NCI-H226 (cell line): ENCODE data around the gene CCSER1.
"Not testable (repeated sequence)": the region's sequence is repeated elsewhere in the genome, so short reads cannot be mapped to it uniquely, and the experiment has no call there.

Source experiments
- DNase-seq: peaks from one replicate; pipeline ENCODE4 v3.0.0-alpha.2; 2015

The CCSER1 gene

DNA sequence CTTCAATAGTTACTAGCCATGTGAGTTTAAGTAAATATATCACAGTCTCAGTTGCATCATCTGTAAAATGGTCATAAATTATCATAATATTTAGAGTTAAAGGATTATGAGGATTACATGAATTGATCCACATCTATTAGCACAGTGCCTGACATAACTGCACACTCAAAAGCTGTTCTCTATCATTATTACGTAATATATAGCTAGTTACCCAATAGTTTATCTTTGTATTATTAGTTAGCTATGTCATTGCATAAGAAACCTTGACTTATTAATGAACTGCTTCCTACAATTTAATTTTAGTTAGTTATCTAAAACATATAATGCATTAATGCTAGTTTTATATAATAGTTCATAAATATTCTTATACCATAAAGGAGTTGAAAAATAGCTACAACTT, 1099.7 kb downstream of the CCSER1 start:
- no peak for DNase-seq

DNA sequence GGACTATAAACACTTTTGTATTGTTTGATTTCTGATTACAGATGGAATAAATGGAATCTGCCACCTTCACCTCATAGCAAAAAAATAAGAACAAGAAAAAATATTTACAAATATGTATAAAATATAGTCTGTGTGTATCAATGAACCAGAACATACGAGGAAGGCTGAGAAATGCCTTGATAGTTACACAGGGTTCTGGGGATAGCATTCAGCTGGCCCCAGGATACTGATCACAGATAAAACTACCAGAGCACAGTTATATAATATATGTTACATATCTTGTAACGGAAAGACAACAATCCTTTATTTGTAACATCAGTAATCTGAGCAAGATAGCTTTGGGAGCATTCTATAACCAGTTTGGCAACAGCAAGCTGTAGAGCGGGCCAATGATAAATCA, 1101.5 kb downstream of the CCSER1 start:
- no peak for DNase-seq

GRCh38 chr4:91233164-91233563, 1106.0 kb downstream of the CCSER1 start:
- DNase-seq: no peak

- DNase-seq: peak; percentile 96
These were observed 1115.9 kb downstream of the CCSER1 start for GRCh38 chr4:91243132-91243531.

- DNase-seq: no peak
These were observed 1128.8 kb downstream of the CCSER1 start for GRCh38 chr4:91256043-91256442.

DNA sequence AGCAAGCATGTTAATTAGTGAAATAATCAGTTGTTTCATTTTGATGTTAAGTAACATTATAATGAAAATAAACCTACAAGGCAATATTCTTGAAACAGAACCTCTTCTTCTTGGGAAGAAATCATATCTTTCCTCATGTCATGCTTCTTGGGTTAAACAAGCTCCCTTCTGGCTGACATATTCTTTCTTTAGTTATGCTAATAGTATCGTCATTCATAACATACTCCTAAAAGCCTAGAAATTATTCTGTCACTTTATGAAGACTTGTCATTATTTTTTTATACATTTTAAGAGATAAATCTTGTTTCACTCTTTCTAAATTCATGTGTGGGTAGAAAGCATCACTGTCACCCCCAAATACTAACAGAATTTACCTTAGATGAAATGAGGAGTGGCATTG, 1129.6 kb downstream of the CCSER1 start:
- no peak for DNase-seq

GRCh38 chr4:91257721-91258120, 1130.5 kb downstream of the CCSER1 start:
- no peak for DNase-seq

DNA sequence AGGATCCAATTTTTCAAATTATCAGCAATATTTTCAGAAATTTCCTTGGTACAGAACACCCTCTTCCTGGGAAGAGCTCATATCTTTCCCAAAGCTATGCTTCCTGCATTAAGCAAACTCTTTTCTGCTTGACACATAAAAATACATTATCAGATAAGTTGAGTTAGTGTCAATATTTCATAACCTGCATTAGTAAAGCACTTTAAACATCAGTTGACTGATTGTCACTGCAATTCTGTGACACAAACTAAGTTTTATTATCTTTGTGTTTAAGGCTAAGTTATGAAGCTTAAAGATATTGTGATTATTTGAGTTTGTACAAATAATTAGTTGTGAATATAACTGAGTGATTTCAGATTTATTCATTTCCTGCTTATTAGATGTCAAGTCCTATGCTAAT, 1131.1 kb downstream of the CCSER1 start:
- DNase-seq: no peak

GRCh38 chr4:91267543-91267942, 1140.3 kb downstream of the CCSER1 start:
- DNase-seq: peak; percentile 46

GRCh38 chr4:91268481-91268880, 1141.3 kb downstream of the CCSER1 start:
- not testable (repeated sequence) for DNase-seq

- DNase-seq: no peak
These were observed 1141.7 kb downstream of the CCSER1 start for GRCh38 chr4:91268913-91269312.

DNA sequence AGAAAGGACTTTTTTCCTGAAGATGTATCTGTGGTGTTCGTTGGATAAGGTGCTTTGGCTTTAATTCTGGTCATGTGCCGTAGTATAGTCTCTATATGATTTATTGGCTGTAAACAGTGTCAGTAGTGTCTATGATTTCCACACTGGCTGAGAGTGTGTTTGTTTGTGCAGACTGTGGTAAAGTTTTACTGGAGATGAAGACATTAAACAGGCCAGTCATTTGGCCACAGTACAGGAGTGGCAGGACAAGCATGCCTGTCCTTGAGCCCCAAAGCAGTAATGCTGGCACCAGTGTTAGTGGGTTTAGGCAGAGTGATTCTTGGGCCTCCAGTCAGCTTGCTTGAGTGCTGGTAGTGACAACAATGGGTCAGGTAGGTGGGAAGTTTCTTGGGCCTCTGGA, 1152.7 kb downstream of the CCSER1 start:
- no peak for DNase-seq

GRCh38 chr4:91280551-91281290, 1153.5 kb downstream of the CCSER1 start:
- DNase-seq: no peak

DNA sequence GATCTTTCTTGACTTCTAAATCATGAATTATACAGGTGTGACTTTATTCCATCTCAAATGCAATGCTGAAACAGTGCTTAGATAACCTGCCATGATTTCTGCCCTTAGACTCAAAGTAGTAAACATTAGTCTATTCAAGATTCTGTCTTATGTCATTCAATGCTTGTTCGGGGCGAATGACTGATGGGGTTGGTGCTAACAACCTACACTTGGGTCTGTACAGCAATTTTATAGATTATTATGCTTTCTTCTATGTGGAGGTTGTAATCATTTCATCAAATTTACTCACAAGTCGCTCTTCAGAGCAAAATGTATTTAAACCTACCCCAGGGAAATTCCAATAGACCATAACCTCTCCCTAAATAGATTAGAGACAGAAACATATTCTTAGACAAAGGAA, 1155.0 kb downstream of the CCSER1 start:
- DNase-seq: no peak

- DNase-seq: no peak
These were observed 1156.6 kb downstream of the CCSER1 start for GRCh38 chr4:91283726-91284230.

DNA sequence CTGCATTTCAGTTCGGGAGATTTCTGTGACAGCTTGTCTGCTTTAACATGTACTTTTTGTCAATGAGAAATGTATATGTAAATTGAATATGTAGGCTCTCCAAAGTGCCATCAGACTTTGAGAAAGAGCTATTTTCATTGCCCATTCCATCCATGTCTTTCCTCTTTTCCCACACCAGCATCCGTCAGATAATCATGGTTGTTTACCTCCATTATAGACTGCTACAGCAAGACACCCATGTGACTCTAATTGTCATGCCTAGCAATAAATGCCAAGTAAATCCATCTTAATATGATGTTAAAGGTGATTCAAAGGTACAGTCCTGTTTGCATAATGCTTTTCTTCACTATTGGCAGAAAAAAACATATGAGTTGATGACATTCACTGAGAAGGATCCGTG, 1157.3 kb downstream of the CCSER1 start:
- no peak for DNase-seq

DNA sequence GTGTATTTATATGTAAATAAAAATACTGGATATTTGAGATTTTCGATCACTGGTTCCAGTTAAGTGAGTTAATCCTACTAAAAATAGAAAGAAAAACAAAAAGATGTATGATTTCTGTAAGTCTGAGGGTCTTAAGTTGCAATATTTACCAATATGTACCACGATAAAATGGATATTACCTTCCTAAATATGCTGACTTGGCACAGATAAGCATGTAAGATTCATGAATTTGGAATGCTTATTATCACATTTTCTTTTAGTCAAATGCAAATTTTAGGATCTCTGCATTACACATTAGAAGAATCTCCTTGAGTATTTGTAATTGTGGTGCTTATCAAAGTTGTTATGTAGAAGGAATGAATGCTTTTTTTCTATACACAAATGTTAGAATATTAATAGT, 1158.3 kb downstream of the CCSER1 start:
- no peak for DNase-seq

DNA sequence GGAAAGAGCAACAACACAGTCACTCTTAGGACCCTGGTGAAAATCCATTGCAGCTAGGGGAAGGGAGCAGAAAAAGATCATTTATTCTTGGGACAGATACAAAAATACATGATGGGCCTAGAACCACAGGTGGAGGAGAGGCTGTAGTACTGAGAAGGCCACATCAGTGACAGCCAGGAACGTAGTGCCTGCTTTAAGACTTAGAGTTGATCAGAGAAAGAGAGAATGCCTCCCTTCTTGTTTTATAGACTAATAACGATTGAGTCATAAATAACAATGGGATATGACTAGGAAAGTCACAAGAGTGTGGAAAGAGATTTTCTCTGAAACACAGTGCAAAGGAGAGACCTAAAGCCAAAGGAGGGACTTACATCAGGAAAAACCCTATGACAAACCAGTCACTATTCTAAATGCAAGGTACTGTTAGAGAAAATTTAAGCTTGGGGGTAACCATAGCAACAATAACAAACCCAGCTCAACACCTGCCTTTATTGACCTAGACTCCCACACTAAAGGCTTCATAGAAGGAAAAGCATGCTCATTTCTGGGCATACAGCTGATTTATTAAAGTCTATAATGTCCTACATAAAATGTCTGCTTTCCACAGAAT, 1161.6 kb downstream of the CCSER1 start:
- no peak for DNase-seq

DNA sequence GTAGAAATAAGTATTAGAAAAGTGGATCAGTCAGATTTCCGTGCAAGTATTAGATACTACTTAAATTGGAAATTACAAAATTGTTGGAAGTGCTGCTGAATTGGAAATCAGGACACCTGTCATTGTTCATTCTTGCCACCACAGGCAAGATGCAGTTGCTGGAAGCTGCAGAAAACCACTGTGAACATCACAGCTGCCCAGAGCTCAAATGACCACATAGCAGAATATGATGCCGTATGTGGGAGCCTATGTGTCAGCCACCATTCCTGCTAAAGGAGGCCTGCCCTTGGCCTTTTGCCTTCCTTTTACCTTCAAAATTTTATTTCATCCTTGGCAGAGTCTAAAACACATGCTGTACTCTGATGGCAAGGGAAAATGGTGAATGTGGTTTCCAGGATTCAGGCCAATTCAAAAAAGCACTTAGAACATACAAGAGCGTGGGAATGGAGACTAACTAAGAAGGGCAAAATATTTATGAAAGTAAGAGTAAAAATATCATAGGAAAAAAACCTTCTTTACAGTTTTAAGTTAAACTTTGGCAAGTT, 1171.0 kb downstream of the CCSER1 start:
- no peak for DNase-seq

- no peak for DNase-seq
These were observed 1171.6 kb downstream of the CCSER1 start for GRCh38 chr4:91298824-91299223.

DNA sequence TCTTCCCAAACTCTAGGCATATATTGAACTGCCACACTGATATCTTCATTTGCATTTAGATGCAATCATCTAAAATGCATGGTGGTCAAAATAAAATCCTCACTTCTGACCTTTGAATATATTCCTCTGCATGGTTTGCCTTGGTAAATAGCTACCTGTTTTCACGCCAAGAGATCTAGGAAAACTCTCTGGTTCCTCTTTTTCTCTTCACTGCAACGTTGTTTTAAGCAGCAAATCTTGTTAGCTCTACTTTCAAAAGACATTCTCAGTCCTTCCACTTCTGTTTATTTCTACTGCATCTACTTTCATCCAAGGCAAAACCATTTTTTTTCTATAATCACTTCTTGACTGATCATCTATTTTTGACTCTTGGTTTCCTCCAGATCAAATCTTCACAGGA, 1174.9 kb downstream of the CCSER1 start:
- no peak for DNase-seq

GRCh38 chr4:91304292-91304691, 1177.1 kb downstream of the CCSER1 start:
- DNase-seq: no peak

GRCh38 chr4:91317434-91317833, 1190.2 kb downstream of the CCSER1 start:
- DNase-seq: no peak

- DNase-seq: no peak
These were observed 1192.5 kb downstream of the CCSER1 start for GRCh38 chr4:91319556-91320268.
